SK-N-SH (cell line): ENCODE results near the gene ZNF785. TPM values are rescaled to one million over a fixed set of nuclear protein-coding genes. Genes with fewer than 3 reads are reported as not detected.

Source experiments
- CTCF ChIA-PET: fragments of 300-600, 350-600 bp; formaldehyde crosslinking; extraction: SDS; loops from one replicate; lab custom pipeline; 2021; lab: Yijun Ruan, JAX
- POLR2A ChIA-PET: fragments of 350-600 bp; sonication (Branson Sonifier 250); formaldehyde crosslinking; extraction: SDS; loops from one replicate; lab custom pipeline; 2020; ENCODE audit warnings: antibody characterized with exemption, inconsistent platforms; lab: Yijun Ruan, JAX
- DNase-seq: peaks from one replicate; pipeline ENCODE4 v3.0.0; 2012
- H2AFZ ChIP-seq: fragments of 200-600 bp; sonication (generic); 2 replicates; pipeline ENCODE4 v1.8.1; 2016; ENCODE audit warnings: antibody characterized with exemption, mild to moderate bottlenecking, low read depth
- H3F3A ChIP-seq: fragments of 200-600 bp; sonication (generic); replicated peaks from 2 replicates; pipeline ENCODE3; 2016; ENCODE audit warnings: antibody characterized with exemption, mild to moderate bottlenecking; ENCODE audit not compliant: insufficient read depth
- H3K27ac ChIP-seq, 2 experiments: fragments of 200-500 bp in 1 of 2; fragments of 200-600 bp in 1 of 2; sonication (Bioruptor generic) in 1 of 2; sonication (generic), shearing (Covaris generic) in 1 of 2; 2 replicates each; pipeline versions ENCODE4 v1.5.1 to v1.6.1; 2014 to 2016; ENCODE audit warnings: low read depth in 2 of 2, inconsistent platforms in 1 of 2, low read length in 1 of 2, mild to moderate bottlenecking in 1 of 2, mixed read lengths in 1 of 2
- H3K27me3 ChIP-seq: fragments of 200-600 bp; sonication (generic), shearing (Covaris generic); 2 replicates; pipeline ENCODE4 v1.6.1; 2016; ENCODE audit warnings: mixed run types; ENCODE audit not compliant: insufficient read depth
- H3K36me3 ChIP-seq, 2 experiments: fragments of 200-500 bp in 1 of 2; fragments of 200-600 bp in 1 of 2; sonication (Bioruptor generic) in 1 of 2; sonication (generic) in 1 of 2; replicated peaks in 1 of 2; 2 replicates each; pipeline versions ENCODE3 to v1.5.1; 2014 to 2016; ENCODE audit warnings: low read length in 1 of 2, mild to moderate bottlenecking in 1 of 2; ENCODE audit not compliant: insufficient read depth in 2 of 2, control insufficient read depth in 1 of 2
- H3K4me1 ChIP-seq, 2 experiments: fragments of 200-500 bp in 1 of 2; fragments of 200-600 bp in 1 of 2; sonication (Bioruptor generic) in 1 of 2; sonication (generic), shearing (Covaris generic) in 1 of 2; 2 replicates each; pipeline versions ENCODE4 v1.5.1 to v1.6.1; 2014 to 2016; ENCODE audit warnings: low read depth in 1 of 2, low read length in 1 of 2, mixed run types in 1 of 2; ENCODE audit not compliant: insufficient read depth in 2 of 2, control insufficient read depth in 1 of 2
- H3K4me2 ChIP-seq: fragments of 200-600 bp; sonication (generic), shearing (Covaris generic); 2 replicates; pipeline ENCODE4 v1.6.1; 2017; ENCODE audit warnings: mixed run types
- H3K4me3 ChIP-seq, 2 experiments: fragments of 200-500 bp in 1 of 2; fragments of 200-600 bp in 1 of 2; sonication (Bioruptor generic) in 1 of 2; sonication (generic), shearing (Covaris generic) in 1 of 2; 2 replicates each; pipeline versions ENCODE4 v1.5.1 to v1.8.1; 2014 to 2016; ENCODE audit warnings: low read depth in 2 of 2, inconsistent platforms in 1 of 2, low read length in 1 of 2, mild to moderate bottlenecking in 1 of 2, mixed read lengths in 1 of 2, moderate library complexity in 1 of 2
- H3K79me2 ChIP-seq: fragments of 200-600 bp; sonication (generic); 2 replicates; pipeline ENCODE4 v1.8.1; 2017; ENCODE audit warnings: mild to moderate bottlenecking; ENCODE audit not compliant: insufficient read depth
- H3K9ac ChIP-seq: fragments of 200-600 bp; sonication (generic); 2 replicates; pipeline ENCODE4 v1.6.1; 2017; ENCODE audit warnings: mixed run types
- H3K9me2 ChIP-seq: fragments of 200-600 bp; sonication (generic); 2 replicates; pipeline ENCODE4 v1.6.1; 2017; ENCODE audit warnings: mixed run types
- H3K9me3 ChIP-seq: fragments of 200-600 bp; sonication (generic); 2 replicates; pipeline ENCODE4 v1.6.1; 2017; ENCODE audit warnings: mixed run types, mild to moderate bottlenecking, moderate library complexity
- H4K20me1 ChIP-seq: fragments of 200-600 bp; sonication (generic); 2 replicates; pipeline ENCODE4 v1.6.1; 2017; ENCODE audit warnings: mild to moderate bottlenecking, mixed run types; ENCODE audit not compliant: insufficient read depth
- CHD2 ChIP-seq: fragments of 150-350 bp; IDR thresholded peaks from 2 replicates; pipeline ENCODE4 v1.6.1; 2018; ENCODE audit warnings: low read length; ENCODE audit not compliant: partially characterized antibody
- EP300 ChIP-seq, 2 experiments: IDR thresholded peaks; 2 replicates each; pipeline versions ENCODE4 v1.4.0 to v1.6.1; 2012; ENCODE audit warnings: borderline replicate concordance in 1 of 2, low read depth in 1 of 2, low read length in 1 of 2
- EZH2phosphoT487 ChIP-seq: fragments of 200-600 bp; sonication (generic); IDR thresholded peaks from 2 replicates; pipeline ENCODE4 v1.6.1; 2017; ENCODE audit warnings: low read depth, mixed run types, mild to moderate bottlenecking, antibody characterized with exemption, moderate library complexity, borderline replicate concordance
- FOSL2 ChIP-seq: IDR thresholded peaks from 2 replicates; pipeline ENCODE4 v1.4.0; 2012; ENCODE audit warnings: low read depth, mild to moderate bottlenecking, moderate library complexity, borderline replicate concordance
- FOXM1 ChIP-seq: IDR thresholded peaks from 2 replicates; pipeline ENCODE4 v1.4.0; 2012; ENCODE audit warnings: low read depth, mild to moderate bottlenecking
- GATA2 ChIP-seq: sonication (generic); formaldehyde crosslinking; IDR thresholded peaks from 2 replicates; pipeline ENCODE4 v1.5.0; 2020; ENCODE audit warnings: mild to moderate bottlenecking, missing genetic modification reagents
- JUND ChIP-seq: IDR thresholded peaks from 2 replicates; pipeline ENCODE4 v1.4.0; 2012
- NRF1 ChIP-seq: IDR thresholded peaks from 2 replicates; pipeline ENCODE4 v1.6.1; 2012; ENCODE audit warnings: low read depth, mild to moderate bottlenecking, low read length
- RAD21 ChIP-seq: IDR thresholded peaks from 2 replicates; pipeline ENCODE4 v1.6.1; 2012; ENCODE audit warnings: mild to moderate bottlenecking, low read length
- RFX5 ChIP-seq: IDR thresholded peaks from 2 replicates; pipeline ENCODE4 v1.6.1; 2012; ENCODE audit warnings: mild to moderate bottlenecking, improper control_type of control experiment, low read length
- TAF1 ChIP-seq: IDR thresholded peaks from 2 replicates; pipeline ENCODE4 v1.6.1; 2012; ENCODE audit warnings: low read depth, mild to moderate bottlenecking, low read length, moderate library complexity, borderline replicate concordance
- YY1 ChIP-seq: IDR thresholded peaks from 2 replicates; pipeline ENCODE4 v1.4.0; 2012; ENCODE audit warnings: low read depth, mild to moderate bottlenecking
- WGBS: methylation state at CpG from one replicate; pipeline ENCODE4 v1.1.6; 2017; ENCODE audit warnings: low lambda C conversion rate; 5-methylcytosine and 5-hydroxymethylcytosine counted together
- polyA plus RNA-seq, 3 experiments: library from polyadenylated mRNA; depleted of rRNA; stranded (reverse); fragments of >200 nt; gene quantifications; 2 replicates each; pipeline ENCODE4 v1.2.3, GENCODE V29; 2012
- TF ChIP-seq, protein P1 (sequence below): IDR thresholded peaks from 2 replicates; pipeline ENCODE4 v1.6.1; 2012; ENCODE audit warnings: mild to moderate bottlenecking, low read depth, low read length, moderate library complexity
- TF ChIP-seq, protein P2 (sequence below): IDR thresholded peaks from 2 replicates; pipeline ENCODE4 v1.4.0; 2012; ENCODE audit warnings: low read depth

The ZNF785 gene
- polyA plus RNA-seq, 1 of the 3 experiments (the other 2 are of a cell fraction) = 8.8 TPM

DNA sequence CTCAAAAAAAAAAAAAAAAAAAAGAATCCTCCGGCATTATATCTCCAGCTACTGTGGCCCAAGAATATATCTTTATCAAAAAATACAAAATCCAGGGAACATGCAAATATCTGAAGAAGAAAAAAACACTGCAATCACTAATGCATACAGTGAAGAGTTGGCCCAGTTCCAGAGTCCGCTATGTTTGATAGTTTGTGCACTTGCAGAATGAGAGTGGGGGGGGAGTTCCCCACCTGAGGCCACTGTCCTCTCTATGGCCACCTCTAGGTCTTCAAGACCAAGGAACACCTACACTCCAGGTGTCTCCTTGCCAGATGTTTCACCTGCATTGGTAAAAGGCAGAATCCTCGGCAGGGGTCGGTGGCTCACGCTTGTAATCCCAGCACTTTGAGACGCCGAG lies 4.0 kb downstream of the ZNF785 start:
- no peak overlapping the region for H2AFZ ChIP-seq

DNA sequence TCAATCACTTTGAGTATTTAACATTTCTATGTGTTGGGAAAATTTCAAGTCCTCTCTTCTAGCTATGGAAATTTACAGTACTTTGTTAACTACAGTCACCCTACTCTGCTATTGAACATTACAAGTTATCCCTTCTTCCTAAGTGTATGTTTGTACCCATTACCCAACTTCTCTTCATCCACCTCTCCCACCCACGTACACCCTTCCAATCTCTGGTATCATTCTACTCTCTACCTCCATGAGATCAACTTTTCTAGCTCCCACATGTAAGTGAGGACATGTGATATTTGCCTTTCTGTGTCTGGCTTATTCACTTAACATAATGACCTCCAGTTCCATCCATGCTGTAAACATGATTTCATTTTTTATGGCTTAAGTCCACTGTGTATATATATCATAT lies 10.8 kb downstream of the ZNF785 start:
- Histone ChIP-seq H3K9me3 (no peaks in the 10 kb centered on the region), H3K4me3 (no peak overlapping the region), H3K4me2 (no peak overlapping the region), H4K20me1 (no peaks in the 10 kb centered on the region), H2AFZ (no peak overlapping the region), H3F3A (peaks cover 14% of the 10 kb centered on the region), H3K36me3 (peaks cover 0 to 3% of the 10 kb centered on the region in 2 experiments), H3K27ac (no peak overlapping the region), H3K9ac (no peak overlapping the region), H3K4me1 (peaks cover 5 to 12% of the 10 kb centered on the region in 2 experiments; a peak in 1 of 4 replicates), H3K9me2 (no peaks in the 10 kb centered on the region), H3K79me2 (no peaks in the 10 kb centered on the region; the same call in 1 of the 2 replicates), H3K27me3 (no peaks in the 10 kb centered on the region)
- ChIA-PET CTCF (no interaction called here), POLR2A (no interaction called here)
- no peak for DNase-seq
- 91% methylated on average over 1 of the region's 1 CpG for WGBS
- no peak for TF ChIP-seq RFX5
- TF ChIP-seq, protein P1, sequence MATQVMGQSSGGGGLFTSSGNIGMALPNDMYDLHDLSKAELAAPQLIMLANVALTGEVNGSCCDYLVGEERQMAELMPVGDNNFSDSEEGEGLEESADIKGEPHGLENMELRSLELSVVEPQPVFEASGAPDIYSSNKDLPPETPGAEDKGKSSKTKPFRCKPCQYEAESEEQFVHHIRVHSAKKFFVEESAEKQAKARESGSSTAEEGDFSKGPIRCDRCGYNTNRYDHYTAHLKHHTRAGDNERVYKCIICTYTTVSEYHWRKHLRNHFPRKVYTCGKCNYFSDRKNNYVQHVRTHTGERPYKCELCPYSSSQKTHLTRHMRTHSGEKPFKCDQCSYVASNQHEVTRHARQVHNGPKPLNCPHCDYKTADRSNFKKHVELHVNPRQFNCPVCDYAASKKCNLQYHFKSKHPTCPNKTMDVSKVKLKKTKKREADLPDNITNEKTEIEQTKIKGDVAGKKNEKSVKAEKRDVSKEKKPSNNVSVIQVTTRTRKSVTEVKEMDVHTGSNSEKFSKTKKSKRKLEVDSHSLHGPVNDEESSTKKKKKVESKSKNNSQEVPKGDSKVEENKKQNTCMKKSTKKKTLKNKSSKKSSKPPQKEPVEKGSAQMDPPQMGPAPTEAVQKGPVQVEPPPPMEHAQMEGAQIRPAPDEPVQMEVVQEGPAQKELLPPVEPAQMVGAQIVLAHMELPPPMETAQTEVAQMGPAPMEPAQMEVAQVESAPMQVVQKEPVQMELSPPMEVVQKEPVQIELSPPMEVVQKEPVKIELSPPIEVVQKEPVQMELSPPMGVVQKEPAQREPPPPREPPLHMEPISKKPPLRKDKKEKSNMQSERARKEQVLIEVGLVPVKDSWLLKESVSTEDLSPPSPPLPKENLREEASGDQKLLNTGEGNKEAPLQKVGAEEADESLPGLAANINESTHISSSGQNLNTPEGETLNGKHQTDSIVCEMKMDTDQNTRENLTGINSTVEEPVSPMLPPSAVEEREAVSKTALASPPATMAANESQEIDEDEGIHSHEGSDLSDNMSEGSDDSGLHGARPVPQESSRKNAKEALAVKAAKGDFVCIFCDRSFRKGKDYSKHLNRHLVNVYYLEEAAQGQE = no peak
- no peak for TF ChIP-seq NRF1
- no peak for TF ChIP-seq GATA2 (CRISPR knock-in tag)
- no peak for TF ChIP-seq TAF1
- TF ChIP-seq EZH2phosphoT487 = no peak

More for the DNA sequence above, 4.0 kb downstream of the ZNF785 start:
- H3K9me2 ChIP-seq = no peaks in the 10 kb centered on the region
- H3K27me3 ChIP-seq = no peaks in the 10 kb centered on the region
- peaks cover 0 to 4% of the 10 kb centered on the region in 2 experiments; a peak in 1 of 4 replicates for H3K4me1 ChIP-seq
- no peak for DNase-seq
- CTCF ChIA-PET = interaction anchor here (1.2 kb wide), 1 partner anchor 16 kb away, joined by 3 read pairs; no protein-coding TSS in a partner anchor
- H3F3A ChIP-seq = no peaks in the 10 kb centered on the region
- H3K4me2 ChIP-seq = no peak overlapping the region
- H3K27ac ChIP-seq = no peak overlapping the region
- peaks cover 49% of the 10 kb centered on the region for H3K79me2 ChIP-seq
- H3K9ac ChIP-seq = no peak overlapping the region
- WGBS = 94% methylated on average over 6 of the region's 7 CpGs
- POLR2A ChIA-PET = interaction anchor here (0.5 kb wide), 1 partner anchor 69 kb away, joined by 3 read pairs; the partner anchor contains the start of gene PRR14
- no peak overlapping the region for H3K4me3 ChIP-seq
- no peaks in the 10 kb centered on the region for H4K20me1 ChIP-seq
- TF ChIP-seq, protein P1 = no peak
- TF ChIP-seq, protein P2, sequence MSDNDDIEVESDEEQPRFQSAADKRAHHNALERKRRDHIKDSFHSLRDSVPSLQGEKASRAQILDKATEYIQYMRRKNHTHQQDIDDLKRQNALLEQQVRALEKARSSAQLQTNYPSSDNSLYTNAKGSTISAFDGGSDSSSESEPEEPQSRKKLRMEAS = no peak
- TF ChIP-seq JUND (no peak), RAD21 (no peak), EZH2phosphoT487 (no peak), CHD2 (no peak), FOXM1 (no peak), EP300 (IDR thresholded peaks at IDR 0.05; ENCODE audit: borderline replicate concordance in 1 of 2, low read depth in 1 of 2, low read length in 1 of 2) (no peak), YY1 (no peak), FOSL2 (no peak)
- H3K9me3 ChIP-seq = no peaks in the 10 kb centered on the region
- H3K36me3 ChIP-seq = peaks cover 11 to 16% of the 10 kb centered on the region in 2 experiments
